Left ventricle myocardium superior (tissue), 1 donor: ENCODE results near the gene HIPK3. TPM values are rescaled to one million over a fixed set of nuclear protein-coding genes. Genes with fewer than 3 reads are reported as not detected.
"Not testable (repeated sequence)": the region's sequence is repeated elsewhere in the genome, so short reads cannot be mapped to it uniquely, and the experiment has no call there.

Experiments
- ATAC-seq: fragments of 200-7000 bp; cut with Tn5 transposase; one replicate; pipeline ENCODE4 v1.9.1; 2020; ENCODE audit warnings: mild to moderate bottlenecking, moderate library complexity
- DNase-seq: peaks from one replicate; pipeline ENCODE4 v3.0.0-alpha.2; 2020
- intact Hi-C: fragments of 100-400 bp; cut with micrococcal nuclease; formaldehyde crosslinking; loops from one replicate; pipeline ENCODE4 v1.11.0; 2022
- total RNA-seq: library from RNA; stranded (reverse); fragmentation: NEBNext Ultra II Directional; extraction: Animal tissue kit (Norgen Biotek cat#: 25700); gene quantifications from one replicate; pipeline ENCODE4 v1.2.1, GENCODE V29; 2021
- donor health status: DM: no; HTN: yes; CAD: no; lungs with severe emphysema.

HIPK3 gene
- total RNA-seq, 1 donor from 2014 or later: 306 TPM

DNA sequence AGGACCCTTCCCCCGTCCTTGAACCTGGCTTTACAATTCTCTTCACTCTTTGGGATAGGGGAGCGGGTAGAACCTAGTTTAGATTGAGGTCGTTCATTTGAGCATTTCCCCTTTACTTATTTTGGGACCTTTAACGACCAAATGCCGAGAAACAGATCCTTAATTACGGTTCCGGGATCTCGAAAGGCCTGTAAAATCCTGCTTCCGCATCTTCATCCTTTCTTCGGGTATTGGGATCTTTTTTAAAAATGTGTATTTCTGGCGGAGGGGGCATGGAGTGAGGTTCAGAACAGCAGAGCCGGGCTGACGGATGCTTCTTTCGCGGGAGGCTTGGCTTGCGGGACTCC lies 395 bp upstream of the HIPK3 start:
- DNase-seq (no peak), ATAC-seq (no peak)
- intact Hi-C loops: loop anchor here (5.0 kb wide), 1 partner anchor 71 kb away; no protein-coding TSS in a partner anchor

GRCh38 chr11:33257897-33258630 lies 883 bp downstream of the HIPK3 start:
- ATAC-seq (peak; percentile 90), DNase-seq (peak; percentile 95)
- intact Hi-C loops: loop anchor here (5.0 kb wide), 1 partner anchor 69 kb away; no protein-coding TSS in a partner anchor

- intact Hi-C loops: loop anchor here (5.0 kb wide), 1 partner anchor 69 kb away; no protein-coding TSS in a partner anchor
- ATAC-seq (peak; percentile 17), DNase-seq (no peak)
Observed at GRCh38 chr11:33258631-33259205, 1.5 kb downstream of the HIPK3 start.

- intact Hi-C loops: loop anchor here (5.0 kb wide), 1 partner anchor 67 kb away; no protein-coding TSS in a partner anchor
- DNase-seq: no peak
- no peak for ATAC-seq
Observed at GRCh38 chr11:33259869-33260268, 2.7 kb downstream of the HIPK3 start.

- ATAC-seq, intact Hi-C loops, DNase-seq: not testable (repeated sequence)
Observed at GRCh38 chr11:33261350-33261749, 4.2 kb downstream of the HIPK3 start.

GRCh38 chr11:33262011-33262645 lies 4.9 kb downstream of the HIPK3 start:
- intact Hi-C loops: no loop called here
- ATAC-seq (no peak), DNase-seq (no peak)

DNA sequence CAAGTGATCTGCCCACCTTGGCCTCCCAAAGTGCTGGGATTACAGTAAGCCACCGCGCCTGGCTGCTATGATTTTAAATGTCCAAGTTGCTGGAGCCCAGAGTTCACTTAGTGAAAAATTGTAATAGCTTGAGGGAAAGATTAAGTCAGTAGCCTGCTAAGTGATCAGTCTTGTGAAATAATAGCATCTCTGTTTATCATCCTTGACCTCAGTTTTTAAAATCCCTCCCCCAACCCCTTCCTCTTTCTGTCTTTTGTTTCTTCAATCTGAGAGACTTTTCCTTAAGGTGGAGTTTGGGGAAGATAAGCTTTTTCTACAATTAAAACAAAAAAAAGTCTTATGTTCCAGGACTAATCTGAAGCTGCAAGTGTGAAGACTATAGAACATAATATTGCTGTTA lies 6.4 kb downstream of the HIPK3 start:
- intact Hi-C loops: no loop called here
- no peak for ATAC-seq
- no peak for DNase-seq

DNA sequence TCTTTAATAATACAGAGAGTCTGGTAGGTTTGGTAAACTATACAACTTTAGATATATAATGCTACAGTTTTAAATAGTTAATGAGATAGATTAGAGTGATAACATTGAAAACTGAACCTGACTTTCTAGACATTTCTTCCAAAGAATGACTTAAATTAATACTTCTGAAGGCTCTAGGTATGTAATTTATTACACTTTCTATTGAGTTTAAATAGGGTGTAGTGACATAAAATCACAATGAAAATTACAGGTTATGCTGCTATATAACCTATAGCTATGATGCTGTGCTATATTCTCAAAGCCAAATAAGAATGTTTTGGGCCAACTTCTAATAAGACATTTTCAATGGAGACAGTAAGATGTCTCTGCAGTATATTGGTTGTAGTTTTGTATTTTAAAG lies 7.7 kb downstream of the HIPK3 start:
- ATAC-seq: no peak
- intact Hi-C loops: no loop called here
- DNase-seq: no peak

DNA sequence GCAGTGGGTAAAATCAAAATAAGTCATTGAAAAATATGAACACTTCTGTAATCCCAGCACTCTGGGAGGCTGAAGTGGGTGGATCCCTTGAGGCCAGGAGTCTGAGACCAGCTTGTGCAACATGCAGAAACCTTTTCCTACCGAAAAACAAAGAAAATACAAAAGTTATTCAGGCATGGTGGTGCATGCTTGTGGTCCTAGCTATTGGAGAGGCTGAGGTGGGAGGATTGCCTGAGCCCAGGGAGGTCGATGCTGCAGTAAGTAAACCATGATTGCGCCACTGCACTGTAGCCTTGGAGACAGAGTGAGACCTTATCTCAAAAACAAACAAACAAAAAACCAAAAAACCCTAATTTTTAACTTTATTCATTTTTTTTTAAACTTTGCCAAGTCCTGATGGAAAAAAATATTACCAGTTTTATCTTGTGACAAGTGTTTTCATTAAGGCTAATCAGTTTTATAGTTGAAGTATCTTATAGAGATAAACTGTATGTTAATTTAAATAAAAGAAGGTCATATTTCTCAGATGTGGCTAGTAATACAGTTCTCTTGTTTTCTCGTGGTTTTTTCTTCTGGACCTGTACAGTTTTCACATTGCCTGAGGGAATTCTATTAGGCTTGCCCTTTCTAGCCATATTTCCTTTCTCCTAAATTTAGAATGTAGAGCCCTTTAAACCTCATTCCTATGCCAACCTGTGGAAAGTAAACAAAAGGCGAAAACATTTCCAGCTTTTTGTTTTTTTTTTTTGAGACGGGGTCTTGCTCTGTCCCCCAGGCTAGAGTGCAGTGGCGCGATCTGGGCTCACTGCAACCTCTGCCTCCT lies 9.4 kb downstream of the HIPK3 start:
- intact Hi-C loops: no loop called here
- ATAC-seq: peak; percentile 71
- DNase-seq: peak; percentile 57

GRCh38 chr11:33268945-33269540 lies 11.9 kb downstream of the HIPK3 start:
- intact Hi-C loops: no loop called here
- ATAC-seq (no peak), DNase-seq (no peak)

DNA sequence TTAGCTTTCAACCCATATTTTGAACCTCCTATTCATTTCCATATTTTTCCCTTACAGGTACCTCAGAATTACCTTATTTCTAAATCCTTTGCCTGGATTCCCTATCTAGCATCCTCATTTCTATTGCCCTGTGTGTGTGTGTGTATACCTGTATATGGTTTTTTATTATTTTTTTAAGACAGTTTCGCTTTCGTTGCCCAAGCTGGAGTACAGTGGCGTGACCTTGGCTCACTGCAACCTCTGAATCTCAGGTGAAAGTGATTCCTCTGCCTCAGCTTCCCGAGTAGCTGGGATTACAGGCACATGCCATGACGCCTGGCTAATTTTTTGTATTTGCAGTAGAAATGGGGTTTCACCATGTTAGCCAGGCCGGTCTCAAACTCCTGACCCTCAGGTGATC lies 12.6 kb downstream of the HIPK3 start:
- intact Hi-C loops: no loop called here

DNA sequence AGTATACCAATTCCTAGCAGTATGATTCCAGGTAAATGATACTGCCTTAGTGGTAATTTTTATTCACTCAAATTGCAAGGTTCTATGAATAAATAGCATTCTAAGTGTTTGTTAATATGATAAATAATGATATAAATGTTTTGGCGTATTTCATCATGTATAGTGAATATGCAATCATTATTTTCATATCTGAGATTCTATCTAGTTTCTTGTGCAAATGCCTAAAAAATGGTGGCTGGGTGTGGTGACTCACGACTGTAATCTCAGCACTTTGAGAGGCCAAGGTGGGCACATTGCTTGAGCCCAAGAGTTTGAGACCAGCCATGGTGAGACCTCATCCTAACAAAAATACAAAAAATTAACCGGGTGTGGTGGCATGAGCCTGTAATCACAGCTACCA lies 13.9 kb downstream of the HIPK3 start:
- intact Hi-C loops: no loop called here
- DNase-seq (no peak), ATAC-seq (no peak)

More for the DNA sequence above, 12.6 kb downstream of the HIPK3 start:
- DNase-seq: no peak
- no peak for ATAC-seq

DNA sequence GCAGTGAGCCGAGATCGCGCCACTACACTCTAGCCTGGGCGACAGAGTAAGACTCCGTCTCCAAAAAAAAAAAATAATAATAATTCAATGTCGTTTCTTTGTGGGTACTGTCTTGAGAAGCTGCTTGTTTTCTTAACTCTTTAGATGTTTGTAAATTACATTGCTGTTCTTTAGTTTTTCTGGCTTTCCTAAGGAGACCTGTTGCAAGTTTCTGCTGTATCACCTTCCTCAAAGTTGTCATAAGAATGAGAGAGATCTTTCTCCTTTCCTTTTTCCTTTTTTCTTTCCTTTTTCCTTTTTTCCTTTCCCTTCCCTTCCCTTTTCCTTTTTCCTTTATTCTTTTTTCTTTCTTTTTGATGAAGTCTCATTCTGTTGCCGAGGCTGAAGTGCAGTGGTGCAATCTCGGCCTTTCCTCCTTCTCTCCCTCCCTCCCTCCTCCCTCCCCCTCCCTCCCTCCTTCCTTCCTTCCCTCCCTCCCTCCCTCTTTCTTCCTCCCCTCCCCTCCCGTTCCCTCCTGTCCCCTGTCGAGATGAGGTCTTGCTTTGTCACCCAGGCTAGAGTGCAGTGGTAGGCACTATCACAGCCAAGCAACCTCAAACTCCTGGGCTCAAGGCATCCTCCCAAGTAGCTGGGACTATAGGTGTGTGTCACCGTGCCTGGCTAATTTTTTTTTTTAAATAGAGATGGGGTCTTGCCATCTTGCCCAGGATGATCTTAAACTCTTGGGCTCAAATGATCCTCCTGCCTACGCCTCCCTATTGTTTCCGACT lies 15.3 kb downstream of the HIPK3 start:
- ATAC-seq (peak; percentile 24), DNase-seq (no peak)
- intact Hi-C loops: no loop called here

GRCh38 chr11:33273656-33274055 lies 16.5 kb downstream of the HIPK3 start:
- no peak for DNase-seq
- intact Hi-C loops: no loop called here
- ATAC-seq: no peak

DNA sequence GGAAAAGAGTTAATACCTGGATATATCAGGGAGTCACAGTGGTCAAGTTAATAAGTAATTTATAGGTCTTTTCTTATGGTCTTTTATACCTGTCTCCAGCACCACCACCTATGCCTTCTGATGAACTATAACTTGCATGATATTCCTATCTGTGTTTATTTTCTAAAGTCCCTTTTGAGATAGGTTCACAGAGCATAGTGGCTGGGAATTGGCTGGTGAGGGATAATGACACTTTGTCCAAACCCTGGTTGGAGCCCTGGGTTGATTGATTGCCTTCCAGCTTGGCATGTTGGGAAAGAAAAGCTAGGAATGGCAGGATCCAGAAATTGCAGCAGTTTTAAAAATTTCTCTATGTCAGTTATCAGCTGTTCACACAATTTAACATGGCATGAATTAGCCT lies 23.2 kb downstream of the HIPK3 start:
- intact Hi-C loops: no loop called here
- DNase-seq (no peak), ATAC-seq (no peak)

DNA sequence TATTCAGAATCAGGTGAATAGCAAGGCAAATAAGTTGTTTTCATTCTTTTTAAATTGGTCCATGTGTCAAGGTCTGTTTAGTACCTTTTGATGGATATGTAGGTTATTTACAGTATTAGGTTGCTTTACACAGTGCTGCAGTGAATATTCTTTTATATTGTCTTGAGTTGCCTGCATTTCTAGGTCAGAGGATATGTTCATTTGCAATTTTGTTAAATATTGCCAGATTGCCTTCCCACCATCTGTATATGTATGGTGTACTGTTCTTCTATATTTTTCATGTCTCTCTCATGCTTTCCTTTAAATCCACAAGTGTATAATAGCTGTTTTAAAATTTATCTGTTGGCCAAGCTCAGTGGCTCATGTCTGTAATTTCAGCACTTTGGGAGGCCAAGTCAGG lies 24.6 kb downstream of the HIPK3 start:
- DNase-seq (no peak), ATAC-seq (no peak)
- intact Hi-C loops: no loop called here

GRCh38 chr11:33284818-33285217 lies 27.6 kb downstream of the HIPK3 start:
- DNase-seq: no peak
- intact Hi-C loops: no loop called here
- no peak for ATAC-seq

DNA sequence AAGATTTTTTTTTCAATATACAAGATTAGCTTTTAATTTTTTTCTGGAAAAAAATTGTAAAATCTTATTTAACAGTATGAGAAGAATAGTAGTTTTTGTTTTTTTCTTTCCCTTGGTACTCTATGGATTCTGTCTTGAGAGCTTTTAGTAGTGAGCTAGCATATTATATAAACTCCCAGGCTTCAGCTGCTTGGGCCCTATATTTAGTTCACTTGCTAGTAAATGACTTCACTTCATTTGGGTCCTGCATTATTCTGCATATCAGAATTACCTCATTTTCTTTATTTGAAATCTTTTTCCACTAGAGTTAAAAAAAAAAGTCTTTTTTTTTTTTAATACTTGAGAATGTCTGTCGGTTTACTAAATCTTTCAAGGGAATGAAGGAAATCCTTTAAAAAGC lies 33.1 kb downstream of the HIPK3 start:
- DNase-seq (no peak), ATAC-seq (peak; percentile 73)
- intact Hi-C loops: no loop called here
